ENCODE measurements around the gene CCND1. TPM values are rescaled to one million over a fixed set of nuclear protein-coding genes. Genes with fewer than 3 reads are reported as not detected.

Gene CCND1
- total and polyA plus RNA-seq, 3 experiments from 2014 or later, result 0.18 to 3.8 (median 2.8) TPM

- peaks cover 0 to 43% (median 8%) of the 10 kb centered on the region in 3 donors for H3K36me3 Mint-ChIP-seq
- Histone ChIP-seq H3K4me1 (ENCODE audit: insufficient read depth, low read length) (peaks cover 28% of the 10 kb centered on the region), H3K27ac (ENCODE audit: low read depth, low read length) (peak overlapping the region; percentile 85), H3K27me3 (ENCODE audit: insufficient read depth, low read length, poor library complexity, severe bottlenecking) (no peaks in the 10 kb centered on the region), H3K4me3 (ENCODE audit: low read length) (peak overlapping the region; percentile 93), H3K9me3 (ENCODE audit: low read length) (no peaks in the 10 kb centered on the region), H3K36me3 (ENCODE audit: insufficient read depth, low read length) (peaks cover 19% of the 10 kb centered on the region)
- peak overlapping the region; percentile 76 to 98 (median 95) for H3K27ac Mint-ChIP-seq
- ChIA-PET POLR2A (interaction anchor here (0.5 to 1.6 kb wide), 3 partner anchors 9 to 529 kb away, joined by 3 to 4 read pairs (median 3); partner anchors contain the start of gene FADD), CTCF (interaction anchor here (1.0 to 1.7 kb wide), 8 partner anchors 10 to 575 kb away, joined by 3 to 4 read pairs (median 3); no protein-coding TSS in a partner anchor)
- peak in 1 of 5 donors; percentile 2 for DNase-seq
- peaks cover 29 to 46% (median 44%) of the 10 kb centered on the region in 3 donors for H3K4me1 Mint-ChIP-seq
- H3K27me3 Mint-ChIP-seq, result peaks cover 0 to 2% of the 10 kb centered on the region in 2 donors
- H3K4me3 Mint-ChIP-seq, result peak overlapping the region; percentile 89 to 98 (median 94)
- no peaks in the 10 kb centered on the region for H3K9me3 Mint-ChIP-seq
Measured at GRCh38 chr11:69674267-69674885, 33.4 kb downstream of the CCND1 start.

- CTCF ChIA-PET, result interaction anchor here (1.0 to 1.7 kb wide), 7 partner anchors 9 to 214 kb away, joined by 3 to 4 read pairs (median 3); no protein-coding TSS in a partner anchor
Measured at GRCh38 chr11:69674886-69675714, 34.1 kb downstream of the CCND1 start, which contains the start of gene LTO1. Gene LTO1 (minus strand): TSS chr11:69675353. CDS start chr11:69675239, 114 bp downstream.

GRCh38 chr11:69677749-69678148, 36.8 kb downstream of the CCND1 start:
- CTCF ChIA-PET, result interaction anchor here (2.3 kb wide), 1 partner anchor 8 kb away, joined by 10 read pairs; no protein-coding TSS in a partner anchor
- POLR2A ChIA-PET, result no interaction called here
- Mint-ChIP-seq H3K4me1 (peaks cover 16 to 23% (median 22%) of the 10 kb centered on the region in 3 donors), H3K36me3 (peaks cover 0 to 11% (median 3%) of the 10 kb centered on the region in 3 donors), H3K27me3 (peaks cover 0 to 2% of the 10 kb centered on the region in 2 donors), H3K4me3 (no peak overlapping the region), H3K27ac (no peak overlapping the region), H3K9me3 (no peaks in the 10 kb centered on the region)
- Histone ChIP-seq H3K27ac (ENCODE audit: low read depth, low read length) (no peak overlapping the region), H3K4me3 (ENCODE audit: low read length) (no peak overlapping the region), H3K36me3 (ENCODE audit: insufficient read depth, low read length) (no peaks in the 10 kb centered on the region), H3K9me3 (ENCODE audit: low read length) (no peaks in the 10 kb centered on the region), H3K4me1 (ENCODE audit: insufficient read depth, low read length) (peaks cover 23% of the 10 kb centered on the region), H3K27me3 (ENCODE audit: insufficient read depth, low read length, poor library complexity, severe bottlenecking) (no peaks in the 10 kb centered on the region)
- DNase-seq, result no peak

More at GRCh38 chr11:69674886-69675714, 34.1 kb downstream of the CCND1 start, which contains the start of gene LTO1:
- Mint-ChIP-seq H3K4me3 (peak within 1 kb of the TSS; percentile 89 to 98 (median 94)), H3K27ac (peak within 1 kb of the TSS; percentile 83 to 98 (median 96)), H3K4me1 (peaks cover 28 to 44% (median 43%) of the 10 kb centered on the region in 3 donors), H3K9me3 (no peaks in the 10 kb centered on the region), H3K36me3 (peaks cover 0 to 37% (median 8%) of the 10 kb centered on the region in 3 donors), H3K27me3 (peaks cover 0 to 2% of the 10 kb centered on the region in 2 donors)
- H3K4me3 ChIP-seq (ENCODE audit: low read length), result peak within 1 kb of the TSS; percentile 93
- no peaks in the 10 kb centered on the region for H3K27me3 ChIP-seq (ENCODE audit: insufficient read depth, low read length, poor library complexity, severe bottlenecking)
- peak within 1 kb of the TSS; percentile 85 for H3K27ac ChIP-seq (ENCODE audit: low read depth, low read length)
- POLR2A ChIA-PET, result interaction anchor here (0.7 to 1.6 kb wide), 4 partner anchors 10 to 528 kb away, joined by 3 to 4 read pairs (median 3); partner anchors contain the start of gene FADD
- peak; percentile 91 to 96 (median 92) for DNase-seq
- H3K9me3 ChIP-seq (ENCODE audit: low read length), result no peaks in the 10 kb centered on the region
- H3K4me1 ChIP-seq (ENCODE audit: insufficient read depth, low read length), result peaks cover 28% of the 10 kb centered on the region
- peaks cover 13% of the 10 kb centered on the region for H3K36me3 ChIP-seq (ENCODE audit: insufficient read depth, low read length)

- peaks cover 6% of the 10 kb centered on the region for H3K4me1 ChIP-seq (ENCODE audit: insufficient read depth, low read length)
- H3K9me3 ChIP-seq (ENCODE audit: low read length), result no peaks in the 10 kb centered on the region
- peaks cover 2 to 4% (median 4%) of the 10 kb centered on the region in 3 donors for H3K4me1 Mint-ChIP-seq
- no peak overlapping the region for H3K4me3 Mint-ChIP-seq
- H3K36me3 ChIP-seq (ENCODE audit: insufficient read depth, low read length), result no peaks in the 10 kb centered on the region
- ChIA-PET CTCF (no interaction called here), POLR2A (no interaction called here)
- H3K27me3 Mint-ChIP-seq, result peaks cover 4 to 9% of the 10 kb centered on the region in 2 donors
- H3K4me3 ChIP-seq (ENCODE audit: low read length), result no peak overlapping the region
- no peaks in the 10 kb centered on the region for H3K9me3 Mint-ChIP-seq
- H3K27me3 ChIP-seq (ENCODE audit: insufficient read depth, low read length, poor library complexity, severe bottlenecking), result no peaks in the 10 kb centered on the region
- H3K36me3 Mint-ChIP-seq, result no peaks in the 10 kb centered on the region
- no peak overlapping the region for H3K27ac ChIP-seq (ENCODE audit: low read depth, low read length)
- H3K27ac Mint-ChIP-seq, result peak overlapping the region in 1 of 8 donors; percentile 79
- DNase-seq, result no peak
Measured at GRCh38 chr11:69680688-69681087, 39.7 kb downstream of the CCND1 start.

- Histone ChIP-seq H3K27ac (ENCODE audit: low read depth, low read length) (no peak overlapping the region), H3K36me3 (ENCODE audit: insufficient read depth, low read length) (no peaks in the 10 kb centered on the region), H3K4me3 (ENCODE audit: low read length) (no peak overlapping the region), H3K27me3 (ENCODE audit: insufficient read depth, low read length, poor library complexity, severe bottlenecking) (no peaks in the 10 kb centered on the region), H3K9me3 (ENCODE audit: low read length) (no peaks in the 10 kb centered on the region), H3K4me1 (ENCODE audit: insufficient read depth, low read length) (peaks cover 4% of the 10 kb centered on the region)
- Mint-ChIP-seq H3K4me3 (no peak overlapping the region), H3K4me1 (peaks cover 5 to 8% (median 7%) of the 10 kb centered on the region in 3 donors), H3K27ac (peak overlapping the region in 1 of 8 donors; percentile 79), H3K36me3 (no peaks in the 10 kb centered on the region), H3K27me3 (peaks cover 7 to 9% of the 10 kb centered on the region in 2 donors), H3K9me3 (no peaks in the 10 kb centered on the region)
- ChIA-PET POLR2A (no interaction called here), CTCF (interaction anchor here (1.4 kb wide), 1 partner anchor 12 kb away, joined by 5 read pairs; no protein-coding TSS in a partner anchor)
- no peak for DNase-seq
Measured at GRCh38 chr11:69682221-69682620, 41.3 kb downstream of the CCND1 start.

GRCh38 chr11:69682681-69683326, 41.8 kb downstream of the CCND1 start:
- ChIA-PET CTCF (interaction anchor here (1.4 kb wide), 1 partner anchor 12 kb away, joined by 5 read pairs; no protein-coding TSS in a partner anchor), POLR2A (no interaction called here)
- H3K4me1 ChIP-seq (ENCODE audit: insufficient read depth, low read length), result peaks cover 4% of the 10 kb centered on the region
- H3K36me3 ChIP-seq (ENCODE audit: insufficient read depth, low read length), result no peaks in the 10 kb centered on the region
- Mint-ChIP-seq H3K36me3 (no peaks in the 10 kb centered on the region), H3K4me1 (peaks cover 5 to 8% (median 7%) of the 10 kb centered on the region in 3 donors), H3K27ac (peak overlapping the region in 1 of 8 donors; percentile 79), H3K4me3 (no peak overlapping the region), H3K27me3 (peaks cover 12 to 13% of the 10 kb centered on the region in 2 donors), H3K9me3 (no peaks in the 10 kb centered on the region)
- no peak overlapping the region for H3K4me3 ChIP-seq (ENCODE audit: low read length)
- H3K27ac ChIP-seq (ENCODE audit: low read depth, low read length), result no peak overlapping the region
- no peak for DNase-seq
- no peaks in the 10 kb centered on the region for H3K9me3 ChIP-seq (ENCODE audit: low read length)
- no peaks in the 10 kb centered on the region for H3K27me3 ChIP-seq (ENCODE audit: insufficient read depth, low read length, poor library complexity, severe bottlenecking)

- ChIA-PET CTCF (interaction anchor here (0.8 to 1.4 kb wide), 3 partner anchors 9 to 203 kb away, joined by 3 read pairs; partner anchors contain the start of gene LTO1), POLR2A (no interaction called here)
- no peak for DNase-seq
- H3K27me3 ChIP-seq (ENCODE audit: insufficient read depth, low read length, poor library complexity, severe bottlenecking), result no peaks in the 10 kb centered on the region
- H3K27ac Mint-ChIP-seq, result no peak overlapping the region
- H3K27me3 Mint-ChIP-seq, result peaks cover 17 to 21% of the 10 kb centered on the region in 2 donors
- H3K4me3 ChIP-seq (ENCODE audit: low read length), result no peak overlapping the region
- no peaks in the 10 kb centered on the region for H3K36me3 Mint-ChIP-seq
- H3K27ac ChIP-seq (ENCODE audit: low read depth, low read length), result no peak overlapping the region
- H3K36me3 ChIP-seq (ENCODE audit: insufficient read depth, low read length), result no peaks in the 10 kb centered on the region
- no peaks in the 10 kb centered on the region for H3K9me3 ChIP-seq (ENCODE audit: low read length)
- H3K4me3 Mint-ChIP-seq, result no peak overlapping the region
- H3K4me1 Mint-ChIP-seq, result peaks cover 5 to 8% (median 7%) of the 10 kb centered on the region in 3 donors
- peaks cover 4% of the 10 kb centered on the region for H3K4me1 ChIP-seq (ENCODE audit: insufficient read depth, low read length)
- no peaks in the 10 kb centered on the region for H3K9me3 Mint-ChIP-seq
Measured at GRCh38 chr11:69683764-69684333, 42.9 kb downstream of the CCND1 start.
